ENCODE results near the gene APOL1.
A peak's percentile ranks its signal among the peaks of the same experiment; 100 is the strongest.
"Not testable (repeated sequence)": the region's sequence is repeated elsewhere in the genome, so short reads cannot be mapped to it uniquely, and the experiment has no call there.

Gene APOL1

GRCh38 chr22:36249160-36249559, 3.8 kb upstream of the APOL1 start:
- Histone ChIP-seq H3K36me3 (replicated peaks in 1 of 2; ENCODE audit: control insufficient read depth in 2 of 2, insufficient read depth in 2 of 2, low read length in 2 of 2) (no peaks in the 10 kb centered on the region), H3K4me3 (ENCODE audit: low read length in 2 of 2) (no peak overlapping the region), H3K18ac (ENCODE audit: low read length) (no peak overlapping the region), H4K91ac (ENCODE audit: low read depth, low read length, poor library complexity) (no peak overlapping the region), H2BK120ac (ENCODE audit: low read depth, low read length) (no peak overlapping the region), H3K4ac (ENCODE audit: low read length) (no peak overlapping the region), H3K27me3 (ENCODE audit: control insufficient read depth in 3 of 3, insufficient read depth in 3 of 3, low read depth in 1 of 3, low read length in 3 of 3) (no peaks in the 10 kb centered on the region), H3K14ac (ENCODE audit: low read length) (no peak overlapping the region), H3K4me1 (ENCODE audit: control insufficient read depth in 2 of 2, insufficient read depth in 1 of 2, low read depth in 1 of 2, low read length in 2 of 2) (peaks cover 0 to 2% of the 10 kb centered on the region in 2 donors), H2BK12ac (ENCODE audit: low read length) (no peak overlapping the region), H2AK5ac (ENCODE audit: low read depth, low read length) (no peak overlapping the region), H2BK5ac (ENCODE audit: low read length) (no peak overlapping the region), H3K23ac (ENCODE audit: low read depth, low read length, poor library complexity) (no peak overlapping the region), H3K9ac (ENCODE audit: low read depth, low read length, poor library complexity) (no peak overlapping the region), H2BK15ac (ENCODE audit: low read length) (no peak overlapping the region), H3K79me1 (ENCODE audit: low read depth, low read length) (no peaks in the 10 kb centered on the region), H4K8ac (ENCODE audit: low read depth, low read length) (no peak overlapping the region), H2AFZ (ENCODE audit: low read length) (no peak overlapping the region), H3K9me3 (replicated peaks in 1 of 2; ENCODE audit: control insufficient read depth in 2 of 2, insufficient read depth in 1 of 2, low read depth in 1 of 2, low read length in 2 of 2) (peaks cover 6 to 14% of the 10 kb centered on the region in 2 donors), H3K4me2 (ENCODE audit: insufficient read depth, low read length, poor library complexity, severe bottlenecking) (no peak overlapping the region), H3K27ac (replicated peaks; ENCODE audit: low read length) (no peak overlapping the region)
- no peak for DNase-seq (ENCODE audit: low spot score)
- no CpG with 5 or more reads among the region's 2 CpGs for WGBS, 2 donors (ENCODE audit: extremely low coverage in 2 of 2, insufficient read length in 2 of 2, insufficient replicate concordance in 1 of 2)

- not testable (repeated sequence) for H2AK5ac ChIP-seq (ENCODE audit: low read depth, low read length); DNase-seq (ENCODE audit: low spot score); H2BK15ac ChIP-seq (ENCODE audit: low read length); H2BK12ac ChIP-seq (ENCODE audit: low read length); H3K79me1 ChIP-seq (ENCODE audit: low read depth, low read length); H3K4me3 ChIP-seq (ENCODE audit: low read length in 2 of 2); H3K36me3 ChIP-seq (replicated peaks in 1 of 2; ENCODE audit: control insufficient read depth in 2 of 2, insufficient read depth in 2 of 2, low read length in 2 of 2); H4K8ac ChIP-seq (ENCODE audit: low read depth, low read length); H3K4ac ChIP-seq (ENCODE audit: low read length); H3K4me2 ChIP-seq (ENCODE audit: insufficient read depth, low read length, poor library complexity, severe bottlenecking); H3K18ac ChIP-seq (ENCODE audit: low read length); H4K91ac ChIP-seq (ENCODE audit: low read depth, low read length, poor library complexity); H3K27me3 ChIP-seq (ENCODE audit: control insufficient read depth in 3 of 3, insufficient read depth in 3 of 3, low read depth in 1 of 3, low read length in 3 of 3); H2BK120ac ChIP-seq (ENCODE audit: low read depth, low read length); H2BK5ac ChIP-seq (ENCODE audit: low read length); H3K4me1 ChIP-seq (ENCODE audit: control insufficient read depth in 2 of 2, insufficient read depth in 1 of 2, low read depth in 1 of 2, low read length in 2 of 2); H3K9ac ChIP-seq (ENCODE audit: low read depth, low read length, poor library complexity); H3K27ac ChIP-seq (replicated peaks; ENCODE audit: low read length); H3K23ac ChIP-seq (ENCODE audit: low read depth, low read length, poor library complexity); H3K14ac ChIP-seq (ENCODE audit: low read length)
- Histone ChIP-seq H2AFZ (ENCODE audit: low read length) (peak overlapping the region; percentile 68), H3K9me3 (replicated peaks in 1 of 2; ENCODE audit: control insufficient read depth in 2 of 2, insufficient read depth in 1 of 2, low read depth in 1 of 2, low read length in 2 of 2) (peaks cover 6 to 14% of the 10 kb centered on the region in 2 donors)
- no CpG with 5 or more reads among the region's 24 CpGs for WGBS, 2 donors (ENCODE audit: extremely low coverage in 2 of 2, insufficient read length in 2 of 2, insufficient replicate concordance in 1 of 2)
Observed at GRCh38 chr22:36250292-36250960, 2.5 kb upstream of the APOL1 start.

GRCh38 chr22:36251979-36252608, 839 bp upstream of the APOL1 start:
- H3K4me1 ChIP-seq (ENCODE audit: control insufficient read depth in 2 of 2, insufficient read depth in 1 of 2, low read depth in 1 of 2, low read length in 2 of 2); H3K4ac ChIP-seq (ENCODE audit: low read length); H3K36me3 ChIP-seq (replicated peaks in 1 of 2; ENCODE audit: control insufficient read depth in 2 of 2, insufficient read depth in 2 of 2, low read length in 2 of 2); H3K23ac ChIP-seq (ENCODE audit: low read depth, low read length, poor library complexity); H3K27me3 ChIP-seq (ENCODE audit: control insufficient read depth in 3 of 3, insufficient read depth in 3 of 3, low read depth in 1 of 3, low read length in 3 of 3); H3K4me3 ChIP-seq (ENCODE audit: low read length in 2 of 2); H4K8ac ChIP-seq (ENCODE audit: low read depth, low read length); DNase-seq (ENCODE audit: low spot score); H2AFZ ChIP-seq (ENCODE audit: low read length); H2BK5ac ChIP-seq (ENCODE audit: low read length); H3K4me2 ChIP-seq (ENCODE audit: insufficient read depth, low read length, poor library complexity, severe bottlenecking); H2BK12ac ChIP-seq (ENCODE audit: low read length); H3K9ac ChIP-seq (ENCODE audit: low read depth, low read length, poor library complexity); H2BK120ac ChIP-seq (ENCODE audit: low read depth, low read length); H2BK15ac ChIP-seq (ENCODE audit: low read length); H3K27ac ChIP-seq (replicated peaks; ENCODE audit: low read length); H3K79me1 ChIP-seq (ENCODE audit: low read depth, low read length); H4K91ac ChIP-seq (ENCODE audit: low read depth, low read length, poor library complexity); H3K18ac ChIP-seq (ENCODE audit: low read length); H3K14ac ChIP-seq (ENCODE audit: low read length); H2AK5ac ChIP-seq (ENCODE audit: low read depth, low read length): not testable (repeated sequence)
- WGBS, 2 donors (ENCODE audit: extremely low coverage in 2 of 2, insufficient read length in 2 of 2, insufficient replicate concordance in 1 of 2) = no CpG with 5 or more reads among the region's 7 CpGs
- H3K9me3 ChIP-seq (replicated peaks in 1 of 2; ENCODE audit: control insufficient read depth in 2 of 2, insufficient read depth in 1 of 2, low read depth in 1 of 2, low read length in 2 of 2) = peaks cover 6 to 14% of the 10 kb centered on the region in 2 donors

- H2BK15ac ChIP-seq (ENCODE audit: low read length) = peak overlapping the region; percentile 24
- H3K27me3 ChIP-seq (ENCODE audit: control insufficient read depth in 3 of 3, insufficient read depth in 3 of 3, low read depth in 1 of 3, low read length in 3 of 3) = no peaks in the 10 kb centered on the region
- no peak overlapping the region for H2BK120ac ChIP-seq (ENCODE audit: low read depth, low read length)
- no peaks in the 10 kb centered on the region for H3K36me3 ChIP-seq (replicated peaks in 1 of 2; ENCODE audit: control insufficient read depth in 2 of 2, insufficient read depth in 2 of 2, low read length in 2 of 2)
- no peak overlapping the region for H3K18ac ChIP-seq (ENCODE audit: low read length)
- no peak overlapping the region for H3K4ac ChIP-seq (ENCODE audit: low read length)
- no CpG with 5 or more reads among the region's 7 CpGs for WGBS, 2 donors (ENCODE audit: extremely low coverage in 2 of 2, insufficient read length in 2 of 2, insufficient replicate concordance in 1 of 2)
- peak overlapping the region; percentile 49 for H2AFZ ChIP-seq (ENCODE audit: low read length)
- no peak overlapping the region for H4K91ac ChIP-seq (ENCODE audit: low read depth, low read length, poor library complexity)
- no peak overlapping the region for H2BK12ac ChIP-seq (ENCODE audit: low read length)
- H3K79me1 ChIP-seq (ENCODE audit: low read depth, low read length) = no peaks in the 10 kb centered on the region
- no peak overlapping the region for H3K27ac ChIP-seq (replicated peaks; ENCODE audit: low read length)
- H3K9ac ChIP-seq (ENCODE audit: low read depth, low read length, poor library complexity) = no peak overlapping the region
- H3K4me3 ChIP-seq (ENCODE audit: low read length in 2 of 2) = no peak overlapping the region
- no peak overlapping the region for H3K4me2 ChIP-seq (ENCODE audit: insufficient read depth, low read length, poor library complexity, severe bottlenecking)
- H2AK5ac ChIP-seq (ENCODE audit: low read depth, low read length) = peak overlapping the region; percentile 17
- no peak for DNase-seq (ENCODE audit: low spot score)
- H4K8ac ChIP-seq (ENCODE audit: low read depth, low read length) = no peak overlapping the region
- H3K23ac ChIP-seq (ENCODE audit: low read depth, low read length, poor library complexity) = no peak overlapping the region
- peaks cover 9 to 13% of the 10 kb centered on the region in 2 donors for H3K4me1 ChIP-seq (ENCODE audit: control insufficient read depth in 2 of 2, insufficient read depth in 1 of 2, low read depth in 1 of 2, low read length in 2 of 2)
- no peak overlapping the region for H3K14ac ChIP-seq (ENCODE audit: low read length)
- H3K9me3 ChIP-seq (replicated peaks in 1 of 2; ENCODE audit: control insufficient read depth in 2 of 2, insufficient read depth in 1 of 2, low read depth in 1 of 2, low read length in 2 of 2) = peaks cover 0 to 6% of the 10 kb centered on the region in 2 donors
- H2BK5ac ChIP-seq (ENCODE audit: low read length) = no peak overlapping the region
Observed at GRCh38 chr22:36253523-36254490, 874 bp downstream of the APOL1 start.

Measured in neuronal stem cell (in vitro differentiated cells).